Testis (tissue), 3 donors: ENCODE measurements around the gene CARM1. TPM values are rescaled to one million over a fixed set of nuclear protein-coding genes. Genes with fewer than 3 reads are reported as not detected.

Experiments used
- DNase-seq: peaks from one replicate; pipeline ENCODE4 v3.0.0-alpha.2; 2019
- H3K27ac ChIP-seq, 2 donors: fragments of 200-600 bp; sonication (generic); one replicate each; pipeline ENCODE4 v1.5.1; 2019
- H3K27me3 ChIP-seq: fragments of 200-600 bp; sonication (generic); one replicate; pipeline ENCODE4 v1.5.1; 2019
- H3K36me3 ChIP-seq: fragments of 200-600 bp; sonication (generic); one replicate; pipeline ENCODE4 v1.5.1; 2017; ENCODE audit warnings: low read depth; ENCODE audit errors: missing control alignments
- H3K4me1 ChIP-seq: fragments of 200-600 bp; sonication (generic); one replicate; pipeline ENCODE4 v1.5.1; 2019
- H3K4me3 ChIP-seq, 2 donors: fragments of 200-600 bp; sonication (generic); one replicate each; pipeline ENCODE4 v1.5.1; 2017 to 2019
- H3K9me3 ChIP-seq: fragments of 200-600 bp; sonication (generic); one replicate; pipeline ENCODE4 v1.5.1; 2017
- POLR2A ChIP-seq: fragments of 450-650 bp; IDR thresholded peaks from one replicate; pipeline ENCODE4 v1.6.1; 2017; ENCODE audit warnings: antibody characterized with exemption, mild to moderate bottlenecking, moderate library complexity
- WGBS, 2 donors: methylation state at CpG; one replicate each; pipeline ENCODE4 v1.1.5; 2018; 5-methylcytosine and 5-hydroxymethylcytosine counted together
- intact Hi-C: fragments of 100-400 bp; cut with DNase I; formaldehyde crosslinking; loops from one replicate; pipeline ENCODE4 v1.15.1; 2023; ENCODE audit warnings: low total_unique reads
- polyA plus RNA-seq: library from polyadenylated mRNA; stranded (reverse); fragments of 350-450 nt; fragmentation: Illumina TruSeq; extraction: RNeasy Lipid Tissue Mini Kit (QIAGEN cat#74804); gene quantifications from one replicate; pipeline ENCODE4 v1.2.3, GENCODE V29; 2014; ENCODE audit warnings: low read depth, low replicate concordance; ENCODE audit not compliant: insufficient read depth
- total RNA-seq, 2 donors: library from RNA; depleted of rRNA; stranded (reverse); fragments of >200 nt; gene quantifications; one replicate each; pipeline ENCODE4 v1.2.3, GENCODE V29; 2016
- TF ChIP-seq, protein P1 (sequence below), 3 experiments: fragments of 450-650 bp in 2 of 3; fragments of 200-600 bp in 1 of 3; sonication (generic) in 1 of 3; IDR thresholded peaks; one replicate each; pipeline ENCODE4 v1.5.1; 2016 to 2019; ENCODE audit warnings: antibody characterized with exemption in 3 of 3, mild to moderate bottlenecking in 2 of 3, moderate library complexity in 1 of 3

CARM1 gene
- total and polyA plus RNA-seq, 3 donors from 2014 or later = 79.5 to 110 (median 82.4) TPM

DNA sequence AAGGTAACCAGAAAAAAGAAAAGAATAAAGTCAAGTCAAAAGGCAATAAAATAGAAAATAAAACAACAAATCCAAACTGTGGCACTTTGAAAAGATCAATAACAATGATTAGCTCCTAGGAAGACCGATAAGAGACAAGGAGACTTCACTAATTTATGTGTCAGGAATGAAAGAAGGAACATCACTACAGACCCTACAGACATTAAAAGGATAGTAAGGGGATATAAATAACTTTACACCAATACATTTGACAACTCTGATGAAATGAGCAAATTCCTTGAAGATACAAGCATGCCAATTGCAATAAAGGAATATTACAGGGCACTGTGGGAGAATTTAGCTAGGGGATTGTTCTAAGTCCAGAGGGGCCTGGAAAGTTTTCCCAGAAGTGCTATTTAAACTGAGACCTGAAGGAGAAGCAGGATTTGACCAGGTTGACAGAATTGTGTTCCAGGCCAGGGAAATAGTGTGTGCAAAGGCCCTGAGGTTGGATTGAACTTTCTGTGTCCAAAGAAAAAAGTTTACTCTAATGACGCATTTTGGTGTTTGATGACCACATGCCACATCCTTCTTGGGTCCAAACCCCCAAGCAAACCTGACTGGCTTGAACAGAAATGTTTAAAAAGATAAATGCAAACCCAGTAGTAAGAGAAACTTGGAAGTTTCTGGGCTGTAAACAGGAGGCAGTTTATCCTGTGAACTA is 24.7 kb upstream of the CARM1 start:
- H3K36me3 ChIP-seq = no peaks in the 10 kb centered on the region
- TF ChIP-seq POLR2A = no peak
- TF ChIP-seq, protein P1, sequence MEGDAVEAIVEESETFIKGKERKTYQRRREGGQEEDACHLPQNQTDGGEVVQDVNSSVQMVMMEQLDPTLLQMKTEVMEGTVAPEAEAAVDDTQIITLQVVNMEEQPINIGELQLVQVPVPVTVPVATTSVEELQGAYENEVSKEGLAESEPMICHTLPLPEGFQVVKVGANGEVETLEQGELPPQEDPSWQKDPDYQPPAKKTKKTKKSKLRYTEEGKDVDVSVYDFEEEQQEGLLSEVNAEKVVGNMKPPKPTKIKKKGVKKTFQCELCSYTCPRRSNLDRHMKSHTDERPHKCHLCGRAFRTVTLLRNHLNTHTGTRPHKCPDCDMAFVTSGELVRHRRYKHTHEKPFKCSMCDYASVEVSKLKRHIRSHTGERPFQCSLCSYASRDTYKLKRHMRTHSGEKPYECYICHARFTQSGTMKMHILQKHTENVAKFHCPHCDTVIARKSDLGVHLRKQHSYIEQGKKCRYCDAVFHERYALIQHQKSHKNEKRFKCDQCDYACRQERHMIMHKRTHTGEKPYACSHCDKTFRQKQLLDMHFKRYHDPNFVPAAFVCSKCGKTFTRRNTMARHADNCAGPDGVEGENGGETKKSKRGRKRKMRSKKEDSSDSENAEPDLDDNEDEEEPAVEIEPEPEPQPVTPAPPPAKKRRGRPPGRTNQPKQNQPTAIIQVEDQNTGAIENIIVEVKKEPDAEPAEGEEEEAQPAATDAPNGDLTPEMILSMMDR (IDR thresholded peaks at IDR 0.05) = no peak
- H3K27me3 ChIP-seq = no peaks in the 10 kb centered on the region
- intact Hi-C loops = no loop called here
- H3K27ac ChIP-seq = no peak overlapping the region
- no peaks in the 10 kb centered on the region for H3K9me3 ChIP-seq
- no peak for DNase-seq
- H3K4me3 ChIP-seq = no peak overlapping the region
- 86 to 89% methylated on average over 2 of the region's 2 CpGs for WGBS, 2 donors
- H3K4me1 ChIP-seq = no peaks in the 10 kb centered on the region

DNA sequence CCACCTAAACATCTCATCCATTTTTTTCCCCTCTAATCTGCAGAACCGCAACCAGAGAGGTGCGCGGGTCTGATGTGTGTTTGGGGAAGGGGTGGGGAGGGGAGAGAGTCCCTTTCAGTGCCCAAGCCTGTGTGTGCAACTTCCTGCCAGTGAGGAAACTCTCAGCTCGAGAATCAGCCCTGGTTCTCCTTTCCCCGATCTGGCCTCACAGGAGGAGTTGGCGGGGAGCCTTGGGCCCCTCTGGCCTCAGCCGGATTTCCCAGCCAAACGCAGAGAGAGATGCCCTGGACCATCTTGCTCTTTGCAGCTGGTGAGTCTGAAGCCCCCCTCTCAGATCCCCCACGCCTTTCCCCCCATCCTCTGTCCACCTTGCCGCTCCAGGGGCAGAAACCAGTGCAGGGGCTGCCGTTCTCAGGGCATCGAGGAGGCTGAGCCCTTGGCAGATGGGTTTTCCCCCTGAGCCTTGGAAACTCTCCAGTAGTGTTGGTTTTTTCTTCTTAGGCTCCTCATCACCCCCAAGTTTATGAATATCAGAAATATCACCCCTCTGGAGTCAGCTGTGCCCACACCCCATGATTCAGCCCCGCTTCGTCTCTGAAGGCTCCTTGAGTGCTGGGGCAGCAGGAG is 23.0 kb upstream of the CARM1 start, which contains the start of gene C19orf38:
C19orf38 (plus strand) TSS at position 186 of the 627 bp plus-strand sequence; CDS start at position 280, 94 bp downstream.
- H3K4me1 ChIP-seq = no peaks in the 10 kb centered on the region
- intact Hi-C loops = no loop called here
- no peak within 1 kb of the TSS for H3K4me3 ChIP-seq
- no peaks in the 10 kb centered on the region for H3K9me3 ChIP-seq
- no peaks in the 10 kb centered on the region for H3K27me3 ChIP-seq
- no peaks in the 10 kb centered on the region for H3K36me3 ChIP-seq
- H3K27ac ChIP-seq = no peak within 1 kb of the TSS
- no peak for DNase-seq
- WGBS, 2 donors = 43 to 62% methylated on average over 13 to 14 of the region's 14 CpGs
- TF ChIP-seq POLR2A = no peak
- TF ChIP-seq, protein P1 (IDR thresholded peaks at IDR 0.05) = no peak

DNA sequence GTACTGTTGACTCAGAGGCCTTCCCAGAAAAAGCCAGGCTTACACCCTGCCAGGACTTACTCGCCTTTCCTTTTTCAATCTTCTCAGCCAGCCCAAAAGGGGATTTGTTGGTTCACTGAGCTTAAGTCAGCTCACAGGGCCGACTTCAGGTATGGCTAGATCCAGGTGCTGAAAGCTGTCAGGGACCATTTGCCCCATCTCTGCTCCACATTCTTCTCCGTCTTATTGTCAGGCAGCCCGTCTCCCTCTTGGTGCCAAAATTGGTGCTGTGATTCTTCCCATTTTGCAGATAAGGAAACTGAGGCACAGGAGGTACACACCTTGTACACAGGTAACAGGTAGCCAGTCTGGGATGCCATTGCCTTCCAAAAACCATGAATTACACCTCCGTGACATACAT is 20.7 kb upstream of the CARM1 start:
- Histone ChIP-seq H3K4me3 (no peak overlapping the region), H3K9me3 (no peaks in the 10 kb centered on the region), H3K27me3 (no peaks in the 10 kb centered on the region), H3K36me3 (no peaks in the 10 kb centered on the region), H3K4me1 (no peaks in the 10 kb centered on the region), H3K27ac (no peak overlapping the region)
- WGBS, 2 donors = 87 to 94% methylated on average over 5 of the region's 5 CpGs
- no peak for DNase-seq
- intact Hi-C loops = no loop called here
- TF ChIP-seq POLR2A = no peak
- TF ChIP-seq, protein P1 (IDR thresholded peaks at IDR 0.05) = no peak

DNA sequence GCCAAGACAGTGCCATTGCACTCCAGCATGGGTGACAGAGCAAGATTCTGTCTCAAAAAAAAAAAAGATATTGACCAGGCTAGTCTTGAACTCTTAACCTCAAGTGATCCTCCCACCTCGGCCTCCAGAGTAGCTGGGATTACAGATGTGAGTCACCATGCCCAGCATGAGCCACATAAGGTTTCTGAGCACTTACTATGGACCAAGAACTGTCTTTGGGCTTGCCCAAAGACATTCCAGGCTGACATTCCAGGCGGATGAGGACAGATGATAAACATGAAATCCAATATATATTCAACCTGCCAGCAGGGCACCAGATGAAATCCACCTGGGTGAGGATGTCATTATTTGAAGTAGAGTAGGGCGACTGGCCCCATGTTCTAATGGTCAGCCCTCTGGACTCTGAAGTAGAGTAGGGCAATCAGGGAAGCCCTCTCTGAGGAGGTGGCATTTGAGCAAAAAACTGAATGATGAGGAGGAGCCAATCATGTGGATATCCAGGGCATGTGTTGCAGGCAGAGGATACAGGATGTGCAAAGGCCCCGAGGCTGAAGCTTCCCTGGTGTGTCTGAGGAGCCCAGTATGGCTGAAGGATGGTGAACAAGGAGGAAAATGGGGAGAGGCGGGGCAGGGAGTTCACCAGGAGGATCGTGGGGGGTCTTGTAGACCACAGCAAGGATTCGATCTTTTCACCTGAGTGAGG is 19.1 kb upstream of the CARM1 start:
- intact Hi-C loops = no loop called here
- DNase-seq = no peak
- TF ChIP-seq, protein P1 (IDR thresholded peaks at IDR 0.05) = no peak
- TF ChIP-seq POLR2A = no peak
- Histone ChIP-seq H3K27ac (no peak overlapping the region), H3K9me3 (no peaks in the 10 kb centered on the region), H3K36me3 (no peaks in the 10 kb centered on the region), H3K4me3 (no peak overlapping the region), H3K4me1 (no peaks in the 10 kb centered on the region), H3K27me3 (no peaks in the 10 kb centered on the region)
- WGBS, 2 donors = 89 to 92% methylated on average over 7 of the region's 7 CpGs
